Neural progenitor cell (in vitro differentiated cells): ENCODE results near the gene PANK3. TPM values are rescaled to one million over a fixed set of nuclear protein-coding genes. Genes with fewer than 3 reads are reported as not detected.
"Not testable (repeated sequence)": the region's sequence is repeated elsewhere in the genome, so short reads cannot be mapped to it uniquely, and the experiment has no call there.

Experiments used
- DNase-seq: peaks from one replicate; pipeline ENCODE4 v3.0.0-alpha.2; 2016; ENCODE audit warnings: low spot score
- H2AFZ ChIP-seq: fragments of 200-600 bp; sonication (generic); replicated peaks from 2 replicates; pipeline ENCODE4 v1.6.1; 2016; ENCODE audit warnings: antibody characterized with exemption
- H3F3A ChIP-seq: fragments of 200-600 bp; sonication (generic); 2 replicates; pipeline ENCODE4 v1.6.1; 2016; ENCODE audit warnings: antibody characterized with exemption, low read depth
- H3K27ac ChIP-seq: fragments of 200-600 bp; sonication (generic); 2 replicates; pipeline ENCODE4 v1.5.1; 2016; ENCODE audit warnings: mild to moderate bottlenecking
- H3K27me3 ChIP-seq: fragments of 200-600 bp; sonication (generic); 2 replicates; pipeline ENCODE4 v1.6.1; 2016; ENCODE audit warnings: mild to moderate bottlenecking, moderate library complexity
- H3K36me3 ChIP-seq: fragments of 200-600 bp; sonication (generic); 2 replicates; pipeline ENCODE4 v1.5.1; 2016
- H3K4me1 ChIP-seq: fragments of 200-600 bp; sonication (generic); 2 replicates; pipeline ENCODE4 v1.6.1; 2016; ENCODE audit warnings: mixed run types
- H3K4me2 ChIP-seq: fragments of 200-600 bp; sonication (generic); 2 replicates; pipeline ENCODE4 v1.6.1; 2016
- H3K4me3 ChIP-seq: fragments of 200-600 bp; sonication (generic); 2 replicates; pipeline ENCODE4 v1.5.1; 2016
- H3K79me2 ChIP-seq: fragments of 200-600 bp; sonication (generic); 2 replicates; pipeline ENCODE4 v1.6.1; 2016; ENCODE audit warnings: low read depth
- H3K9ac ChIP-seq: fragments of 200-600 bp; sonication (generic); 2 replicates; pipeline ENCODE4 v1.6.1; 2016
- H3K9me3 ChIP-seq: fragments of 200-600 bp; sonication (generic); 2 replicates; pipeline ENCODE4 v1.5.1; 2016; ENCODE audit warnings: low read depth
- H4K20me1 ChIP-seq: fragments of 200-600 bp; sonication (generic); 2 replicates; pipeline ENCODE4 v1.6.1; 2016; ENCODE audit warnings: low read depth
- H3K27ac Mint-ChIP-seq: 3 replicates; pipeline ENCODE4 v1.8.0; 2021; ENCODE audit warnings: mixed read lengths
- H3K27me3 Mint-ChIP-seq: 2 replicates; pipeline ENCODE4 v1.8.0; 2022; ENCODE audit warnings: low read depth, mild to moderate bottlenecking, inconsistent platforms, moderate library complexity, mixed read lengths; ENCODE audit not compliant: insufficient read depth
- H3K36me3 Mint-ChIP-seq: 3 replicates; pipeline ENCODE4 v1.8.0; 2021; ENCODE audit warnings: mixed read lengths
- H3K4me1 Mint-ChIP-seq: 3 replicates; pipeline ENCODE4 v1.8.0; 2021; ENCODE audit warnings: mixed read lengths
- H3K4me3 Mint-ChIP-seq: 3 replicates; pipeline ENCODE4 v1.8.0; 2021; ENCODE audit warnings: mild to moderate bottlenecking, moderate library complexity, mixed read lengths
- H3K9me3 Mint-ChIP-seq: 3 replicates; pipeline ENCODE4 v1.8.0; 2020; ENCODE audit warnings: mixed read lengths
- EZH2 ChIP-seq: fragments of 200-600 bp; sonication (generic); IDR thresholded peaks from 2 replicates; pipeline ENCODE4 v1.6.1; 2017; ENCODE audit warnings: antibody characterized with exemption, mild to moderate bottlenecking, moderate library complexity
- EZH2phosphoT487 ChIP-seq: fragments of 200-600 bp; sonication (generic); IDR thresholded peaks from 2 replicates; pipeline ENCODE4 v1.6.1; 2017; ENCODE audit warnings: antibody characterized with exemption
- total RNA-seq: library from RNA; depleted of rRNA; stranded (reverse); fragments of >200 nt; gene quantifications from 2 replicates; pipeline ENCODE4 v1.2.3, GENCODE V29; 2015; ENCODE audit warnings: low replicate concordance
- TF ChIP-seq, protein P1 (sequence below): fragments of 200-600 bp; sonication (generic); IDR thresholded peaks from 2 replicates; pipeline ENCODE4 v1.5.1; 2017; ENCODE audit warnings: antibody characterized with exemption, mild to moderate bottlenecking

The PANK3 gene
- total RNA-seq, 1 donor from 2014 or later: 117 TPM

- Histone ChIP-seq H3K4me3 (peak overlapping the region; percentile 97), H3K9me3 (no peaks in the 10 kb centered on the region), H3K27ac (peak overlapping the region; percentile 96), H3K36me3 (peaks cover 5% of the 10 kb centered on the region), H3K27me3 (no peaks in the 10 kb centered on the region), H3K4me2 (peak overlapping the region; percentile 92), H4K20me1 (peaks cover 42% of the 10 kb centered on the region), H3K9ac (peak overlapping the region; percentile 94), H3K79me2 (peaks cover 45% of the 10 kb centered on the region), H2AFZ (peak overlapping the region; percentile 58), H3K4me1 (peaks cover 23% of the 10 kb centered on the region), H3F3A (peaks cover 11% of the 10 kb centered on the region)
- peaks cover 26% of the 10 kb centered on the region for H3K4me1 Mint-ChIP-seq
- H3K4me3 Mint-ChIP-seq: peak overlapping the region; percentile 86
- TF ChIP-seq EZH2 (no peak), EZH2phosphoT487 (no peak)
- TF ChIP-seq, protein P1, sequence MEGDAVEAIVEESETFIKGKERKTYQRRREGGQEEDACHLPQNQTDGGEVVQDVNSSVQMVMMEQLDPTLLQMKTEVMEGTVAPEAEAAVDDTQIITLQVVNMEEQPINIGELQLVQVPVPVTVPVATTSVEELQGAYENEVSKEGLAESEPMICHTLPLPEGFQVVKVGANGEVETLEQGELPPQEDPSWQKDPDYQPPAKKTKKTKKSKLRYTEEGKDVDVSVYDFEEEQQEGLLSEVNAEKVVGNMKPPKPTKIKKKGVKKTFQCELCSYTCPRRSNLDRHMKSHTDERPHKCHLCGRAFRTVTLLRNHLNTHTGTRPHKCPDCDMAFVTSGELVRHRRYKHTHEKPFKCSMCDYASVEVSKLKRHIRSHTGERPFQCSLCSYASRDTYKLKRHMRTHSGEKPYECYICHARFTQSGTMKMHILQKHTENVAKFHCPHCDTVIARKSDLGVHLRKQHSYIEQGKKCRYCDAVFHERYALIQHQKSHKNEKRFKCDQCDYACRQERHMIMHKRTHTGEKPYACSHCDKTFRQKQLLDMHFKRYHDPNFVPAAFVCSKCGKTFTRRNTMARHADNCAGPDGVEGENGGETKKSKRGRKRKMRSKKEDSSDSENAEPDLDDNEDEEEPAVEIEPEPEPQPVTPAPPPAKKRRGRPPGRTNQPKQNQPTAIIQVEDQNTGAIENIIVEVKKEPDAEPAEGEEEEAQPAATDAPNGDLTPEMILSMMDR: no peak
- H3K36me3 Mint-ChIP-seq: peaks cover 31% of the 10 kb centered on the region
- H3K27ac Mint-ChIP-seq: peak overlapping the region; percentile 99
- peaks cover 18% of the 10 kb centered on the region for H3K9me3 Mint-ChIP-seq
- peaks cover 5% of the 10 kb centered on the region for H3K27me3 Mint-ChIP-seq
- DNase-seq: peak; percentile 99
Observed at GRCh38 chr5:168579488-168580226, 489 bp upstream of the PANK3 start.

DNA sequence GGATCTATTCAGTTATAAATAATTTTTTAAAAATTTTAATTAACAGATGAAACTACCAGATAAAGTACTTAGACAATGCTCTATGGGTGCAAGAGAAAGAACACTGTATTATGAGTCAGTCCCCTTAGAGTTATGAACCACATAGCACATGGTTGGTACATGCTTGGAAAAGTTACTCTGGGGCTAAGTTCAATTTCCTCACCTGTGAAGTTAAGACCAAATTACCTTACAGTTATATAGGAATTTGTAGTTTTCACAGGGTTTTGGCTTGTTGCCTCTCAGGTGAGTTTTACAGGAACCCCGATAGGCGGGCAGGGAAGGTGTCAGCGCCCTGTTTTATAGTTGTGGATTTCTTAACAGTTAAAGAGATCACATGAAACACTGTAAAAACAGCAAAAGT lies 1.2 kb downstream of the PANK3 start:
- peak overlapping the region; percentile 92 for H3K4me2 ChIP-seq
- H3K9ac ChIP-seq: peak overlapping the region; percentile 94
- H3K4me3 Mint-ChIP-seq: peak overlapping the region; percentile 99
- H3K4me3 ChIP-seq: peak overlapping the region; percentile 97
- no peak overlapping the region for H2AFZ ChIP-seq
- peaks cover 44% of the 10 kb centered on the region for H4K20me1 ChIP-seq
- H3K36me3 Mint-ChIP-seq: peaks cover 37% of the 10 kb centered on the region
- H3K79me2 ChIP-seq: peaks cover 60% of the 10 kb centered on the region
- peaks cover 23% of the 10 kb centered on the region for H3K9me3 Mint-ChIP-seq
- peaks cover 23% of the 10 kb centered on the region for H3K4me1 ChIP-seq
- H3K36me3 ChIP-seq: peaks cover 5% of the 10 kb centered on the region
- H3K4me1 Mint-ChIP-seq: peaks cover 26% of the 10 kb centered on the region
- H3K27me3 ChIP-seq: no peaks in the 10 kb centered on the region
- peak overlapping the region; percentile 96 for H3K27ac Mint-ChIP-seq
- peaks cover 11% of the 10 kb centered on the region for H3F3A ChIP-seq
- peaks cover 5% of the 10 kb centered on the region for H3K27me3 Mint-ChIP-seq
- TF ChIP-seq EZH2: no peak
- no peak overlapping the region for H3K27ac ChIP-seq
- no peak for DNase-seq
- no peaks in the 10 kb centered on the region for H3K9me3 ChIP-seq

- peaks cover 5% of the 10 kb centered on the region for H3K27me3 Mint-ChIP-seq
- Histone ChIP-seq H3K79me2 (peaks cover 83% of the 10 kb centered on the region), H3K9me3 (no peaks in the 10 kb centered on the region), H3K4me3 (no peak overlapping the region), H3K4me1 (peaks cover 23% of the 10 kb centered on the region), H3K27me3 (no peaks in the 10 kb centered on the region), H4K20me1 (peaks cover 66% of the 10 kb centered on the region), H3K36me3 (peaks cover 5% of the 10 kb centered on the region), H3F3A (peaks cover 11% of the 10 kb centered on the region), H2AFZ (no peak overlapping the region), H3K4me2 (peak overlapping the region; percentile 56), H3K9ac (no peak overlapping the region), H3K27ac (no peak overlapping the region)
- H3K27ac Mint-ChIP-seq: no peak overlapping the region
- TF ChIP-seq EZH2 (no peak), EZH2phosphoT487 (no peak)
- TF ChIP-seq, protein P1: no peak
- peaks cover 24% of the 10 kb centered on the region for H3K4me1 Mint-ChIP-seq
- no peak for DNase-seq
- peaks cover 35% of the 10 kb centered on the region for H3K9me3 Mint-ChIP-seq
- H3K36me3 Mint-ChIP-seq: peaks cover 50% of the 10 kb centered on the region
- no peak overlapping the region for H3K4me3 Mint-ChIP-seq
Observed at GRCh38 chr5:168575391-168576372, 3.5 kb downstream of the PANK3 start.

GRCh38 chr5:168574156-168574555 lies 5.0 kb downstream of the PANK3 start:
- not testable (repeated sequence) for H3K36me3 ChIP-seq, H3K9ac ChIP-seq, DNase-seq, H3K4me3 Mint-ChIP-seq, H3F3A ChIP-seq, H3K27ac Mint-ChIP-seq, H3K27me3 ChIP-seq, H3K27me3 Mint-ChIP-seq, H3K27ac ChIP-seq, H2AFZ ChIP-seq, H3K4me2 ChIP-seq, H3K4me3 ChIP-seq, H3K9me3 ChIP-seq
- H4K20me1 ChIP-seq: peaks cover 81% of the 10 kb centered on the region
- H3K4me1 Mint-ChIP-seq: peaks cover 14% of the 10 kb centered on the region
- peaks cover 59% of the 10 kb centered on the region for H3K36me3 Mint-ChIP-seq
- peaks cover 15% of the 10 kb centered on the region for H3K4me1 ChIP-seq
- H3K79me2 ChIP-seq: peaks cover 98% of the 10 kb centered on the region
- H3K9me3 Mint-ChIP-seq: peaks cover 42% of the 10 kb centered on the region

DNA sequence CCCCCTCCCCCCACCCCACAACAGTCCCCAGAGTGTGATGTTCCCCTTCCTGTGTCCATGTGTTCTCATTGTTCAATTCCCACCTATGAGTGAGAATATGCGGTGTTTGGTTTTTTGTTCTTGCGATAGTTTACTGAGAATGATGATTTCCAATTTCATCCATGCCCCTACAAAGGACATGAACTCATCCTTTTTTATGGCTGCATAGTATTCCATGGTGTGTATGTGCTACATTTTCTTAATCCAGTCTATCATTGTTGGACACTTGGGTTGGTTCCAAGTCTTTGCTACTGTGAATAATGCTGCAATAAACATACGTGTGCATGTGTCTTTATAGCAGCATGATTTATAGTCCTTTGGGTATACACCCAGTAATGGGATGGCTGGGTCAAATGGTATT lies 5.5 kb downstream of the PANK3 start:
- not testable (repeated sequence) for DNase-seq, H3K9me3 ChIP-seq, H3K4me3 Mint-ChIP-seq, H3K36me3 ChIP-seq, H3K4me2 ChIP-seq, H3K27ac Mint-ChIP-seq, H3K27me3 Mint-ChIP-seq, H2AFZ ChIP-seq, H3K27ac ChIP-seq, H3K4me3 ChIP-seq, H3F3A ChIP-seq, H3K9ac ChIP-seq, H3K27me3 ChIP-seq
- H3K79me2 ChIP-seq: peaks cover 98% of the 10 kb centered on the region
- Mint-ChIP-seq H3K4me1 (peaks cover 14% of the 10 kb centered on the region), H3K9me3 (peaks cover 42% of the 10 kb centered on the region), H3K36me3 (peaks cover 61% of the 10 kb centered on the region)
- peaks cover 79% of the 10 kb centered on the region for H4K20me1 ChIP-seq
- peaks cover 15% of the 10 kb centered on the region for H3K4me1 ChIP-seq
